HG02884 (cell line): ENCODE measurements around the gene CDC5L.
"Not testable (repeated sequence)": the region's sequence is repeated elsewhere in the genome, so short reads cannot be mapped to it uniquely, and the experiment has no call there.

Source experiments
- ATAC-seq: cut with Tn5 transposase; IDR thresholded peaks from one replicate; pipeline ENCODE4 v1.9.1; 2021; ENCODE audit warnings: mild to moderate bottlenecking, moderate library complexity; ENCODE audit not compliant: unreplicated experiment

Gene CDC5L

GRCh38 chr6:44387346-44388134 is at the start of gene CDC5L:
Gene CDC5L, plus strand, starts transcription at chr6:44387706. Its CDS starts 118 bp downstream, at chr6:44387824.
- ATAC-seq = peak; percentile 93

GRCh38 chr6:44338228-44339122 is 49.0 kb upstream of the CDC5L start:
- ATAC-seq = no peak

- no peak for ATAC-seq
Observed at GRCh38 chr6:44339301-44339700, 48.2 kb upstream of the CDC5L start.

GRCh38 chr6:44339763-44340625 is 47.5 kb upstream of the CDC5L start:
- no peak for ATAC-seq

GRCh38 chr6:44341095-44341890 is 46.2 kb upstream of the CDC5L start:
- no peak for ATAC-seq

GRCh38 chr6:44342052-44342451 is 45.5 kb upstream of the CDC5L start:
- no peak for ATAC-seq

- no peak for ATAC-seq
Observed at GRCh38 chr6:44342489-44342888, 45.0 kb upstream of the CDC5L start, which contains the start of gene SPATS1. Gene SPATS1, plus strand, starts transcription at chr6:44342650. Its CDS starts 446 bp downstream, at chr6:44343096.

GRCh38 chr6:44346818-44347217 is 40.7 kb upstream of the CDC5L start:
- not testable (repeated sequence) for ATAC-seq

- no peak for ATAC-seq
Observed at GRCh38 chr6:44349904-44350649, 37.4 kb upstream of the CDC5L start.

- ATAC-seq = not testable (repeated sequence)
Observed at GRCh38 chr6:44350650-44350994, 36.9 kb upstream of the CDC5L start.

GRCh38 chr6:44352259-44352658 is 35.2 kb upstream of the CDC5L start:
- no peak for ATAC-seq

GRCh38 chr6:44353336-44353735 is 34.2 kb upstream of the CDC5L start:
- no peak for ATAC-seq

- no peak for ATAC-seq
Observed at GRCh38 chr6:44355640-44356039, 31.9 kb upstream of the CDC5L start.

GRCh38 chr6:44356487-44356886 is 31.0 kb upstream of the CDC5L start:
- no peak for ATAC-seq

GRCh38 chr6:44359973-44360372 is 27.5 kb upstream of the CDC5L start:
- ATAC-seq = no peak

GRCh38 chr6:44361947-44362346 is 25.6 kb upstream of the CDC5L start:
- no peak for ATAC-seq

- ATAC-seq = no peak
Observed at GRCh38 chr6:44363377-44363926, 24.1 kb upstream of the CDC5L start.

- ATAC-seq = no peak
Observed at GRCh38 chr6:44366781-44367180, 20.7 kb upstream of the CDC5L start.

GRCh38 chr6:44367681-44368080 is 19.8 kb upstream of the CDC5L start:
- no peak for ATAC-seq
